ENCODE measurements around the gene APOBEC3A.

- TF ChIP-seq FOXP2 (optimal IDR thresholded peaks at IDR 0.05; ENCODE audit: borderline replicate concordance, extremely low read depth, extremely low read length, insufficient read depth) (no peak), REST (IDR thresholded peaks at IDR 0.05; ENCODE audit: insufficient read depth in 1 of 2, low read depth in 2 of 2, low read length in 2 of 2) (no peak), TAF1 (IDR thresholded peaks at IDR 0.05; ENCODE audit: borderline replicate concordance, insufficient read depth, low read length) (no peak)
These were observed 14.7 kb upstream of the APOBEC3A start for GRCh38 chr22:38942702-38943101.
